Sciatic nerve (tissue), 2 donors: Measurements from ENCODE around the gene FAT4. TPM values are rescaled to one million over a fixed set of nuclear protein-coding genes. Genes with fewer than 3 reads are reported as not detected.
A peak's percentile ranks its signal among the peaks of the same experiment; 100 is the strongest.

Source experiments
- ATAC-seq: fragments of 200-7000 bp; cut with Tn5 transposase; one replicate; pipeline ENCODE4 v1.9.1; 2020; ENCODE audit warnings: mild to moderate bottlenecking, moderate library complexity
- DNase-seq: peaks from one replicate; pipeline ENCODE4 v3.0.0-alpha.2; 2020; ENCODE audit warnings: low spot score
- intact Hi-C: fragments of 100-400 bp; cut with DNase I; formaldehyde crosslinking; loops from one replicate; pipeline ENCODE4 v1.14.2; 2022
- total RNA-seq: library from RNA; stranded (reverse); fragmentation: NEBNext Ultra II Directional; extraction: Animal tissue kit (Norgen Biotek cat#: 25700); gene quantifications from one replicate; pipeline ENCODE4 v1.2.1, GENCODE V29; 2021
- donor health status: DM: no; HTN: no; CAD: no.
- donor health status: DM: no; HTN: no; CAD: no.

FAT4 gene
- total RNA-seq, 1 donor from 2014 or later = 23.4 TPM

DNA sequence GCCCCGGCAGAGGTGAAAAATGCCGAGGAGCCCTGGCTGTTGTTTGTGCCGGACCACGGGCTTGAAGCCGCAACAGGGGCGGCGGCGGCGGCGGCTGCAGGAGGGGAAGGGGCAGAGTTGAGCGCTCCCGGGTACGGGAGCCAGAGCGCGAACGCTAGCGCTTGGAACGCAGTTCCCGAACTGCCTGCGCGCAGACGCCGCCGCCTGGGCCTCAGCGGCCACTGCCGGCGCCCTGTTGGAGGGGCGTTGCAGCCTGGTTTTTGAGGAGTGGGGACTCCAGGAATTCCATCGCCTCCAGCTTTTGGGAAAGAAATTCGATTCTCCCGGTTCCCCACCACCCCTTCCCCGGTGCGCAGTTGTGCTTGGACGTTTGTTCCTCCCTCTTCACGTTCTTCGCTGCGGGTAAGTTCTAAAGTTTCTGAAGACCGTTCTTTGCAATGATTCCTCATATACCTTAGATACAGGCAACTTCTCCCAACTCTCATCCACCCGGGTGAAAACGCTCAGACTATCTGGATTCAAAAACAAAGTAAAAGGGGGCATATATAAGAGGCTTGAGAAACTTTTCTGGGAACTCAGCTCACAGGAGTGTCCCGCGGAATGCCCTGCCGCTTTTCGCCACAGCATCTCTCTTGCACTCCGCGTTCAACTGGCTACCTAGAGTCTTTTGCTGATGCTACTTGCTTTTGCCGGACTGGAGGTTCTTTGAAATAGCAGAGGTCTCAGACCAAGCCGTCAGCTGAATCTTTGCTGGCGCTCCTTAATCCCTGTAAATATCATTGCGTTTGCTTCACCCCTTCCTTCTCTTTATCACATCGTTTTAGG is 1.0 kb downstream of the FAT4 start:
- ATAC-seq (peak; percentile 70), DNase-seq (peak; percentile 74)
- intact Hi-C loops = loop anchor here (10.0 kb wide), 1 partner anchor 439 kb away; no protein-coding TSS in a partner anchor

DNA sequence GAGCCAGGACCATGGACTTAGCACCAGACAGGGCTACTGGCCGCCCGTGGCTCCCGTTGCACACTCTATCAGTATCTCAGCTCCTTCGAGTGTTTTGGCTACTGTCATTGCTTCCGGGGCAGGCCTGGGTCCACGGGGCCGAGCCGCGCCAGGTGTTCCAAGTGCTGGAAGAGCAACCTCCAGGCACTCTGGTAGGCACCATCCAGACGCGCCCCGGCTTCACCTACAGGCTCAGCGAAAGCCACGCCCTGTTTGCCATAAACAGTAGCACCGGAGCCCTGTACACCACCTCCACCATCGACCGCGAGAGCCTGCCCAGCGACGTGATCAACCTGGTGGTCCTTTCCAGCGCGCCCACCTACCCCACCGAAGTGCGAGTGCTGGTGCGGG is 1.6 kb downstream of the FAT4 start:
- intact Hi-C loops = loop anchor here (10.0 kb wide), 1 partner anchor 438 kb away; no protein-coding TSS in a partner anchor
- ATAC-seq (peak; percentile 18), DNase-seq (no peak)

DNA sequence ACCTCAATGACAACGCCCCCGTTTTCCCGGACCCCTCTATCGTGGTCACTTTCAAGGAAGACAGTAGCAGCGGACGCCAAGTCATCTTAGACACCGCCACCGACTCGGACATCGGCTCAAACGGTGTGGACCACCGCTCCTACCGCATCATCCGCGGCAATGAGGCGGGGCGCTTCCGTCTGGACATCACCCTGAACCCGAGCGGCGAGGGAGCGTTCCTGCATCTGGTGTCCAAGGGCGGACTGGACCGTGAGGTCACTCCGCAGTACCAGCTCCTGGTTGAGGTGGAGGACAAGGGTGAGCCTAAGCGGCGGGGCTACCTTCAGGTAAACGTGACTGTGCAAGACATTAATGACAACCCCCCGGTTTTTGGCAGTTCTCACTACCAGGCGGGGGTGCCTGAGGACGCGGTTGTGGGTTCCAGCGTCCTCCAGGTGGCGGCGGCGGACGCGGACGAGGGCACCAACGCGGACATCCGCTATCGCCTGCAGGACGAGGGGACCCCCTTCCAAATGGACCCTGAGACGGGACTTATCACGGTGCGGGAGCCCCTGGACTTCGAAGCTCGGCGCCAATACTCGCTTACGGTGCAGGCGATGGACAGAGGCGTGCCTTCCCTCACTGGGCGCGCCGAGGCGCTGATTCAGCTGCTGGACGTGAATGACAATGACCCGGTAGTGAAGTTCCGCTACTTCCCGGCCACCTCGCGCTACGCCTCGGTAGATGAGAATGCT is 2.2 kb downstream of the FAT4 start:
- ATAC-seq = no peak
- peak; percentile 64 for DNase-seq

DNA sequence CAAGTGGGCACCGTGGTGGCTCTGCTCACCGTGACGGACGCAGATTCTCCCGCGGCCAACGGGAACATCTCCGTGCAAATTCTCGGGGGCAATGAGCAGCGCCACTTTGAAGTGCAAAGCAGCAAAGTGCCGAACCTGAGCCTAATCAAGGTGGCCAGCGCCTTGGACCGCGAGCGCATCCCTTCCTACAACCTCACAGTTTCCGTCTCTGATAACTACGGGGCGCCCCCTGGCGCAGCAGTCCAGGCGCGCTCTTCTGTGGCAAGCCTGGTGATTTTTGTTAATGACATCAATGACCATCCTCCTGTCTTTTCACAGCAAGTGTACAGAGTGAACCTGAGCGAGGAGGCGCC is 2.7 kb downstream of the FAT4 start:
- intact Hi-C loops = loop anchor here (10.0 kb wide), 1 partner anchor 437 kb away; no protein-coding TSS in a partner anchor
- DNase-seq (no peak), ATAC-seq (no peak)

More for the DNA sequence above, 2.2 kb downstream of the FAT4 start:
- intact Hi-C loops = loop anchor here (10.0 kb wide), 1 partner anchor 438 kb away; no protein-coding TSS in a partner anchor

DNA sequence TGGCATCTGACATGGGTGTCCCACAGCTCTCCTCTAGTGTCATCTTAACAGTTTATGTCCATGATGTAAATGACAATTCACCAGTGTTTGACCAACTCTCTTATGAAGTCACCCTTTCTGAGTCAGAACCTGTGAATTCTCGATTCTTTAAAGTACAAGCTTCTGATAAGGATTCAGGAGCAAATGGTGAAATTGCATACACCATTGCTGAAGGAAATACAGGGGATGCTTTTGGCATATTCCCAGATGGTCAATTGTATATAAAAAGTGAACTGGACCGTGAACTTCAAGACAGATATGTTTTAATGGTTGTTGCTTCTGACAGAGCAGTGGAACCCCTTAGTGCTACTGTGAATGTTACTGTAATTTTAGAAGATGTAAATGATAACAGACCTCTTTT is 4.6 kb downstream of the FAT4 start:
- intact Hi-C loops = loop anchor here (10.0 kb wide), 1 partner anchor 435 kb away; no protein-coding TSS in a partner anchor
- DNase-seq (no peak), ATAC-seq (no peak)

DNA sequence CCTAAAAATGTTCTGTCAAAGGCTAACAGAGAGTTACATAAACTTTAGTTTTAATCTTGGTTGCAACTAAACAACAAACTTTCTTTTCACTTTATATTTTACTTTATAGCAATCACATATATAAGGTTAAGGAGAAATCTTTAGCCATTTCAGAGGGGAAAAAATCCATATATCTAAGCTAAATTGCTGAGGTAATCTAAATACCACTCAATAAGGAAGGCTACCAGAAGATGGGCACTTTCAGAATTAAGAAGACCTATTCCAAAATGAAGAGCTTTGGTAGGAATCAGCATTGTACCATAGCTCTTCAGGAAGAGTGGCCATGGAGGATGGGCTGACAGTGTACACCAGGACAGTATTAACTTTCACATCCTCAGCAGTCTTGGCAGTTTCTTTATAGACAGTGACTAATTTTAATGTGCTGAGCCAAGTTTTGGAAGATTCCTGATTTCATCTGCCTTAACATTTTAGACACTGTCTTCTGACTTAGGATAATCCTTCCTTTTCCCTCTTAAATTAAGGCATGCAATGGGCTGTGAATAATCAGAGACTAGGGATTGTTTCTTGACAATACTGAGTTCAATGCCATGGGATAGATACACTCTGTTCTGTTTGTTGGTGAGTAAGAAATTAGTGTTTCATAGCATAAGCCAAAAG is 7.1 kb downstream of the FAT4 start:
- ATAC-seq = peak; percentile 74
- no peak for DNase-seq
- intact Hi-C loops = no loop called here

DNA sequence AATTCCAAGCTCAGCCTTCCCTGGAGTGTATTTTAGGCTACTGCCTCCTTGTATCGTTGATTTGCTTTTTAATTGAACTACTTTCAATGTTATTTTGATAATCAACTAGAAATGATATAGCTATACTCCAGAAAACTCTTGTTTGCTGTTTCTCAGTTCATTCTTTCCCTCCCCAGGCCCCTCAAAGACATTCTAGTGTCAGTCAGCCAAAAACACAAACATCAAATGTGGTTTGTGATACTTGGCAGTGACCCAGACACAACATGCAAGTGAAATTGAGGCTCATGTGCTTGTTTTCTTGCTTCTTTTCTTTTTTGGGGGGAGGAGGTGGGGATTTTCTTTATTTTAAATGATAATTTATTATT is 7.6 kb downstream of the FAT4 start:
- intact Hi-C loops = no loop called here
- ATAC-seq = peak; percentile 73

DNA sequence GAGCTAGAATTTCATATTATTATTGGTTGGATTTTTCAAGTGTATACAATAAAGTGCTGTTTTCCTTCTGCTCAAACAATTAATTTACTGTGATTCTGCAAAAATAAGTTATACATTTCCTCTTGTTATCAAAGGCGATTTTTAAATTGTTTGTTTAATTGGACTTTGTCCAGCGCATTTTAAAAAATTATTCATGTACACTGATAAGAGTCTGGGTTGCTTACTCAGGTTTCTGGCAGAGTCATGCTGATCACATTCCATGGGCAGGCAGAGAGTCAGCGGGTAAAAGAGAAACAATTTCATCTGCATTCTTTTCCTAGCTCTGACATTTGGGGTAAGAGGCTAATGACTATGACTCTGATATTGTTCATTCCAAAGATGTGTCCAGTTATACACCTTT is 8.9 kb downstream of the FAT4 start:
- ATAC-seq (peak; percentile 43), DNase-seq (no peak)
- intact Hi-C loops = no loop called here

More for the DNA sequence above, 7.6 kb downstream of the FAT4 start:
- no peak for DNase-seq

DNA sequence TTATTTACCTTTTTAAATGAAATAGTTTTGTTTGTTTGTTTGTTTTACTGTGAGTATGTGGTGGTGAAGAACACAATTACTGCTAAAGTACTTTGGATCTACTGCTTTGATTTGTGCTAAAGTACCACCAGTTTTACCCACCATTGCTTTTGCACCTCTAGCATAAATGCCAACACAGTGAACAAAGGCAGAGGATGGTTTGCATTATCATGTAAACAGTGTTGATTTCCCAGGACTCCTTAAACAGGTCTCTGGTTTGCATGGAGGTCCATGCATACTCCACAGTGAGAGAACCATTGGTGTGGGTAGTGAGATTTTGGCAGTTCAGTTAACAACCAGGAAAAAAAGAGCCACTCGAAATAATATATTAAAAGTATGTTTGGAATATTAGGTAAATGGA is 11.0 kb downstream of the FAT4 start:
- DNase-seq = no peak
- no peak for ATAC-seq
- intact Hi-C loops = no loop called here

DNA sequence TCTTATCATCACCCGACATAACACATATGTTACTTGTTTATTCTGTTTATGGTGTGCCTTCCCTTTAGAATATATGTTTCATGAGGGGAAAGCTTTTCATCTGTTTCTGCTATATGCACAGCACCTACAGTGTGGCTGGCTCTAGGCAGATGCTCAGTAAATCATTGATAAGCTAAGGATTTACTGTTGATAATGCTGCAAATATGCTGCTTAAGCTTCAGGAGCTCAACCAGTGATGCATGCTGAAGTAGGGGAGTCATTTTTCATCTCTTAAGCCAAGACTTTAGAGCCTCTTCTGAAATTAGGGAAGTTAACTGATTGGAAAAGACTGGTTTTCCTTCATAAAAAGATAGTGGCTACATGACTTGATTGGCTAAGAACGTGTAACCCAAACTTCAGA is 16.4 kb downstream of the FAT4 start:
- no peak for ATAC-seq
- no peak for DNase-seq
- intact Hi-C loops = no loop called here

DNA sequence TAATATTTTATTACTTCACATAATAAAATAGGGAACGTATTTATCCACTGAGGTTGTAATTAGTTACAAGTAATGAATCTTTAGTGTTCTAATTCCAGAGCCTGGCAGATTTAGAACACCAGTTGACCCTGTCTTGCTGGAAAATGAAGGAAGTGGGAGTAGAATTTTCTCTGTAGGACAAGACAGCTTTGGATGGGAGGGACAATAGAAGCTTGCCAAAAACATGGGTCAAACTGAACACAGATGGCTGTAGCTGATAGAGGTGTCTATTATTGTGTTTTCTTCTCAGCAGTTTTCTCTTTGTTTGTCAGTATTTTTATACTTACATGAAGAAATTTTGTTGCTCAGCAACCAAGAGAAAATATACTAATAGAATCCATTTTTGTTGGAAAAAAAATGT is 20.2 kb downstream of the FAT4 start:
- intact Hi-C loops = no loop called here
- DNase-seq (no peak), ATAC-seq (no peak)

DNA sequence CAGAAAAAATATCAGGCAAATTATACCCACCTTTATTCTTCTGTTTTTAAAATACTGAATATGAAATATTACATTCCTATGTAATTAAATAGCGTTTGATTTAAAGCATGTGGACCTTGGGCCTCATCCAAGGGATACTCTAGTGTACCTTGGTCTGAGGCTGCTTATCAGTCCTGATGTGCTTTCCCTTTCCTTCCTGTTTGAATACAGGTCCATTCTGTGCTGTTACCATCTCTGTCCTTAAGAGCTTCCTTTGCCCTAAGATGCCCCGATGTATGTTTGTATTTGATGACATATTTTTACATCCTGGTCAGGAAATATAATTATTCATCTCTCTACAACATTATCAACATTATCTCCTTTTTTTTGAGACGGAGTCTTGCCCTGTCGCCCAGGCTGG is 24.1 kb downstream of the FAT4 start:
- no peak for DNase-seq
- intact Hi-C loops = no loop called here
- no peak for ATAC-seq

DNA sequence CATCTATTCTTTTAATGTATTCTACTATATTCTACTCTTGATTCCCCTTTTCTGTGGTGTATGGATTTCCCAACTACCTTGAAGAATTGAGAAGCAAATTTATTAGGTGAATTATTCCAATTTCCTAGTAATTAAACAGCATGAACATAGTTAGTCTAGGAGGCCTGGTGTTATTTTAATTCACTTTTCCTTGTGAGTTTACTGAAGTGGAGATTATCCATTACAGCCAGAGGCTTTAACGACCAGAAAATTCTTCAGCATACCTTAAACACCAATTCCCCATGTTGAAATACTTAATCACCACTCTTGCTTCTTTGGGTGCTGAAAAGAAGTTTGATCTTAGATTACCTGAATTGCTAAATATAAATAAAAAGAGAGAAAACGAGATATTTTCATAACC is 29.4 kb downstream of the FAT4 start:
- no peak for ATAC-seq
- no peak for DNase-seq
- intact Hi-C loops = no loop called here

DNA sequence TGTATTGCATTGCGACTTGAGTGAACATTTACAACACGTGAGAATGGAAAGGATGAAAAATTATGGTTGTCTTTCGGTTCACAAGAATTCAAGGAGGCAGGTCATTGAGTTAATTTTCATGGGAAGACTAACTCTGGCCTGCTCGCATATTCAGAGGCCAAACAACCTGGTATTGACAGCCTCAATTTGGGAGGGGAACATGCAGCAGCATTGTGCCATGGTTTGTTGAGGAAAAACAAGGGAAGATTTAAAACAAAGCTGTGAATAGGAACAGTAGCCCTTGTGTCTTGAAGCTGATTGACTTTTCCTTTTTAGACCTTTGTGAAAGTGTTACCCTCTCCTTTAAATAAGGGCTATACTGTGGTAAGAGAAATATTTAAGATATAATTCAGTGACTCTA is 31.9 kb downstream of the FAT4 start:
- intact Hi-C loops = no loop called here
- no peak for ATAC-seq
- DNase-seq = no peak

DNA sequence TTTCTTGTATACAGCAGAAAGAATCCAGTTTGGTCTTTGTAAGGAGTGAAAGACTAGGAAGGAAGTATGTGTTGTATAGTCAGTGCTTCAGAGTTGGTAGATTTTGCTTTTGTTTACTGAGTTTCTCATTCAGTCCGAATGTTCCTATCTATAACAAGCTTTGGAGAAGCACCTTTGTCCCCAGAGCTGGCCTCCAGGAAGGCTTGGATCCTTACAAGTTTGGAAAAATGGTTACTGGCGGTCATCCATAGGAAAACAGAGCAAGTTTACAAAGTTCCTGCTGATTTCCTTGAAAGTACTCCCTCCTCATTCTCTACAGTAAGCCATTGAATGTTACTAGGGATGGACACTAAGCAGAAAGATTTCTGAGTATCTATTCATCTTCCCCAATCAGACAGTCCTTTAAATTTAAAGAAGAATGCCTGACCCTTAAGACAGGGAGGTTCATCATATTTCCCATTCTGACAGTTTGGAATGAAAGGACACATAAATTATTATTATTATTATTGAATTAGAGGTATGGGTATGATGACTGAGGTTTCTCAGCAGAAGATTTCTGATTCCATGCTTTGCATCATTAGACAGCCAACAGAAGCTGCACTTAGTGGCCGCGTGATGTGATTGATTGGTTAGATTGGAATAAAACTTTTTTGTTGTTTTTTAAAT is 35.8 kb downstream of the FAT4 start:
- DNase-seq (no peak), ATAC-seq (no peak)
- intact Hi-C loops = no loop called here

DNA sequence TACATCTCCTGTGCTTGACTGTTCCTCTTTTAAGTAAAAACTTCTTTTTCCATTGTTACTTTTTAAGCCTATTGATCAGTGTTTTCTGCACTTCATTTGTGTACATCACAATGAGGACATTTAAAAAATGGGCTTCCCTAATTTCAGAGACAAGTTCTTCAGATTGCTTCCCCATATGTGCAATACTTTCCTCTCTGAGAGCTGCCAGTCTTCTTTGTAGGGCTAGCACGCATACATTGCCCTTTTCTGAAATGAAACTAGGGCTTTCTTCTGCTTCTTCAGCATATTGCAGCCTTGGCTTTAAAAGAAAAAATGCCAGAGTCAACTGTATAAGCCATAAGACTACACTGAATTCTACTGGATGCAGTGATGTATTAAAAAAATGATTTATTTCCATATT is 37.8 kb downstream of the FAT4 start:
- DNase-seq = no peak
- intact Hi-C loops = no loop called here
- no peak for ATAC-seq

DNA sequence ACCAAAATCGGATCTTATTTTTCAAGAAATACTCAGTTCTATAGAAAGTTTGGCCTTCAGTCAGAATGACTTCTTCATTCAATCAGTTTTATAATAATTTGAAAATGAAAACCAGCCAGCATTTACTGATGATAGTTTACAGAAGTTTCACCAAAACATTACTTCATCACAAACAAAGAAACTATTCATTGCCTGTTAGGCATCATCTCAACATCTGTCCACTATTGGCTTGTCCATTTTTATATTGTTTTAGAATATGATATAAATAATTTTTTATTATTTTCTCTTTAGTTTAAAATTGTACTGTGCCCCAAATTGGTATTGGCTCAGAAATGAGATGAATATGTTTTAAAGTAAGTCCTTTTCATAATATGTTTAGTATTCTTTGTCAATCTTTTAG is 38.4 kb downstream of the FAT4 start:
- ATAC-seq (peak; percentile 57), DNase-seq (no peak)
- intact Hi-C loops = no loop called here

DNA sequence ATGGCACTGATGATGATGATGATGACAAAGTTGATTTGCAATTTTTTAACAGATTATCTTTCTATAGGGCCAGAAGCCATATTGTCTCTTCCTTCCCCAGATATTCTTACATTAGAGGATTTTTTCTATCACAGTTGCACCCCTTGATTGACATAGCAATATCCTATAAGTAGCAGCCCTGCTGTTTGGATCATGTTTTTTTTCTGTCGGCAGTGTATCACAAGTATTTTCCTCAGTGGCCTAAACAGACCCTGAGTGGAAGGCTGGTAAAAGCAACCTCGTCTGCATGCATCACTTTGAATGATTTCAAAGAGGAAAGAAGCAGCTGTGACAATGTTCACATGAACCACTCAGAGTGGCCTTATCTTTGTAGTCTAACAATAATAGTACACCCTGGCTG is 41.0 kb downstream of the FAT4 start:
- intact Hi-C loops = no loop called here
- ATAC-seq (no peak), DNase-seq (no peak)

DNA sequence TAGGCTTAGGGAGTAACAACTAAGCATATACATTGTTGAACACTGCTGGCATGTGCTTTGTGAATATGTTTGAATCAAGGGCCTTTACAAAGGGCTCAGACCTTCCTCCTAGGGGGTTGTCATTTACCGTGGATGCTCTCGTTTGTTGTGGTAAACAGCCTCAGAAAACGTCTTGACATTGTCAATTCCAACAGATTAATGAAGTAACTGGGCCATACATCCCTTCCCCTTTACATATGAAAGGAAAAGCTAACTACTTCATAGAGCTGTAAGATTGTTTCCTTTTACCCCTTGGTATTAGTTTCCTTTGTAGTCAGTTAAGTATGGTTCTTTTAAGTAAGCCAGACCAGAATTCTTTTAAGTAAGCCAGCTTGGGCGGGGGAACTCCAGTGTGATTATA is 42.9 kb downstream of the FAT4 start:
- no peak for ATAC-seq
- intact Hi-C loops = no loop called here
- DNase-seq = no peak
